ENCODE measurements around the gene PDZD2.
A peak's percentile ranks its signal among the peaks of the same experiment; 100 is the strongest.
"Not testable (repeated sequence)": the region's sequence is repeated elsewhere in the genome, so short reads cannot be mapped to it uniquely, and the experiment has no call there.

The PDZD2 gene

GRCh38 chr5:31771500-31771899 lies 132.6 kb downstream of the PDZD2 start:
- no peak for DNase-seq

GRCh38 chr5:31776294-31776693 lies 137.4 kb downstream of the PDZD2 start:
- not testable (repeated sequence) for DNase-seq

- DNase-seq = no peak
Observed at GRCh38 chr5:31776976-31777651, 138.2 kb downstream of the PDZD2 start.

- no peak for DNase-seq
Observed at GRCh38 chr5:31781772-31782171, 142.8 kb downstream of the PDZD2 start.

- DNase-seq = no peak
Observed at GRCh38 chr5:31783086-31783645, 144.2 kb downstream of the PDZD2 start.

- DNase-seq = no peak
Observed at GRCh38 chr5:31783731-31784130, 144.8 kb downstream of the PDZD2 start.

GRCh38 chr5:31786090-31786631 lies 147.2 kb downstream of the PDZD2 start:
- no peak for DNase-seq

- no peak for DNase-seq
Observed at GRCh38 chr5:31794009-31794408, 155.1 kb downstream of the PDZD2 start.

- DNase-seq = no peak
Observed at GRCh38 chr5:31798168-31798567, 159.2 kb downstream of the PDZD2 start.

GRCh38 chr5:31800351-31800750 lies 161.4 kb downstream of the PDZD2 start:
- no peak for DNase-seq

GRCh38 chr5:31805785-31806400 lies 167.0 kb downstream of the PDZD2 start:
- DNase-seq = no peak

GRCh38 chr5:31806561-31806960 lies 167.6 kb downstream of the PDZD2 start:
- DNase-seq = no peak

GRCh38 chr5:31807789-31808540 lies 169.0 kb downstream of the PDZD2 start:
- DNase-seq = no peak

GRCh38 chr5:31809050-31809870 lies 170.3 kb downstream of the PDZD2 start:
- no peak for DNase-seq

- no peak for DNase-seq
Observed at GRCh38 chr5:31811210-31811609, 172.3 kb downstream of the PDZD2 start.

- no peak for DNase-seq
Observed at GRCh38 chr5:31815376-31815775, 176.4 kb downstream of the PDZD2 start.

- no peak for DNase-seq
Observed at GRCh38 chr5:31819926-31820516, 181.1 kb downstream of the PDZD2 start.

GRCh38 chr5:31823472-31823871 lies 184.5 kb downstream of the PDZD2 start:
- no peak for DNase-seq

GRCh38 chr5:31824869-31825517 lies 186.1 kb downstream of the PDZD2 start:
- DNase-seq = no peak

GRCh38 chr5:31825518-31826068 lies 186.7 kb downstream of the PDZD2 start:
- DNase-seq = peak; percentile 15

- no peak for DNase-seq
Observed at GRCh38 chr5:31827867-31828266, 188.9 kb downstream of the PDZD2 start.
